HEK293 (cell line): ENCODE measurements around the gene CLP1.

Experiments
- CTCF ChIP-seq: fragments of 450-650 bp; formaldehyde crosslinking; IDR thresholded peaks from 2 replicates; pipeline ENCODE4 v1.5.1; 2016; ENCODE audit warnings: missing biosample characterization, missing genetic modification characterization
- SP2 ChIP-seq: fragments of 450-650 bp; formaldehyde crosslinking; IDR thresholded peaks from 2 replicates; pipeline ENCODE4 v1.5.1; 2016; ENCODE audit warnings: missing biosample characterization, missing genetic modification characterization

- TF ChIP-seq SP2 (no peak), CTCF (tag by site-specific recombination) (no peak)
Measured at GRCh38 chr11:57647960-57648800, 9.4 kb upstream of the CLP1 start.
